A673 (cell line): ENCODE results near the gene MYF5.

ENCODE experiments used
- EZH2 ChIP-seq: fragments of 200-600 bp; sonication (generic); IDR thresholded peaks from 2 replicates; pipeline ENCODE4 v1.6.1; 2017; ENCODE audit warnings: borderline replicate concordance, low read depth, mild to moderate bottlenecking, mixed read lengths, antibody characterized with exemption, low read length; ENCODE audit not compliant: poor library complexity, severe bottlenecking
- TF ChIP-seq, protein P1 (sequence below): fragments of 300-800, 200-600 bp; sonication (generic); conservative IDR thresholded peaks from 2 replicates; pipeline ENCODE4 v1.5.1; 2017; ENCODE audit warnings: low read depth, mild to moderate bottlenecking, antibody characterized with exemption, low read length, moderate library complexity, mixed read lengths

DNA sequence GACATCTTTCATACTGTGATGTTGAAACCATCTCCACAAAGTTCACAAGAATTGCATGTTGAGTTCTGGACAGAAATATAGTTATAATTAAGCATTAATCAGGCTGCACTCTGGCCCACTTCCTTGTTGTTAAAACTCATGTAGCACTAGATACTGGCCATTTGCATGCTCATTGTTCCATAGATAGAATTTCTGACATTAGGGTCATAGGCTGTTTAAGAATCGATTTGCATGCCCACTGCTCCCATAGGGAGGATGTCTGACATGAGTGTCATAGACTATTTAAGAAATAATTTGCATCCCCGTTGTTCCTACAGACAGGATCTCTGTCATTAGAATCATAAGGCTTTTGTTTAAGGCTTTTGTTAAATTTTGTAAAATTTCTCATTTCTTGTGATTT is 50.2 kb downstream of the MYF5 start:
- TF ChIP-seq, protein P1, sequence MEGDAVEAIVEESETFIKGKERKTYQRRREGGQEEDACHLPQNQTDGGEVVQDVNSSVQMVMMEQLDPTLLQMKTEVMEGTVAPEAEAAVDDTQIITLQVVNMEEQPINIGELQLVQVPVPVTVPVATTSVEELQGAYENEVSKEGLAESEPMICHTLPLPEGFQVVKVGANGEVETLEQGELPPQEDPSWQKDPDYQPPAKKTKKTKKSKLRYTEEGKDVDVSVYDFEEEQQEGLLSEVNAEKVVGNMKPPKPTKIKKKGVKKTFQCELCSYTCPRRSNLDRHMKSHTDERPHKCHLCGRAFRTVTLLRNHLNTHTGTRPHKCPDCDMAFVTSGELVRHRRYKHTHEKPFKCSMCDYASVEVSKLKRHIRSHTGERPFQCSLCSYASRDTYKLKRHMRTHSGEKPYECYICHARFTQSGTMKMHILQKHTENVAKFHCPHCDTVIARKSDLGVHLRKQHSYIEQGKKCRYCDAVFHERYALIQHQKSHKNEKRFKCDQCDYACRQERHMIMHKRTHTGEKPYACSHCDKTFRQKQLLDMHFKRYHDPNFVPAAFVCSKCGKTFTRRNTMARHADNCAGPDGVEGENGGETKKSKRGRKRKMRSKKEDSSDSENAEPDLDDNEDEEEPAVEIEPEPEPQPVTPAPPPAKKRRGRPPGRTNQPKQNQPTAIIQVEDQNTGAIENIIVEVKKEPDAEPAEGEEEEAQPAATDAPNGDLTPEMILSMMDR = no peak
- TF ChIP-seq EZH2 = no peak
